HG02981 (cell line): Measurements from ENCODE around the gene SLC6A6.
"Not testable (repeated sequence)": the region's sequence is repeated elsewhere in the genome, so short reads cannot be mapped to it uniquely, and the experiment has no call there.

Experiments
- ATAC-seq: cut with Tn5 transposase; IDR thresholded peaks from one replicate; pipeline ENCODE4 v1.9.1; 2021; ENCODE audit warnings: mild to moderate bottlenecking, moderate library complexity; ENCODE audit not compliant: unreplicated experiment

SLC6A6 gene

GRCh38 chr3:14434126-14434497 is 31.7 kb downstream of the SLC6A6 start:
- no peak for ATAC-seq

DNA sequence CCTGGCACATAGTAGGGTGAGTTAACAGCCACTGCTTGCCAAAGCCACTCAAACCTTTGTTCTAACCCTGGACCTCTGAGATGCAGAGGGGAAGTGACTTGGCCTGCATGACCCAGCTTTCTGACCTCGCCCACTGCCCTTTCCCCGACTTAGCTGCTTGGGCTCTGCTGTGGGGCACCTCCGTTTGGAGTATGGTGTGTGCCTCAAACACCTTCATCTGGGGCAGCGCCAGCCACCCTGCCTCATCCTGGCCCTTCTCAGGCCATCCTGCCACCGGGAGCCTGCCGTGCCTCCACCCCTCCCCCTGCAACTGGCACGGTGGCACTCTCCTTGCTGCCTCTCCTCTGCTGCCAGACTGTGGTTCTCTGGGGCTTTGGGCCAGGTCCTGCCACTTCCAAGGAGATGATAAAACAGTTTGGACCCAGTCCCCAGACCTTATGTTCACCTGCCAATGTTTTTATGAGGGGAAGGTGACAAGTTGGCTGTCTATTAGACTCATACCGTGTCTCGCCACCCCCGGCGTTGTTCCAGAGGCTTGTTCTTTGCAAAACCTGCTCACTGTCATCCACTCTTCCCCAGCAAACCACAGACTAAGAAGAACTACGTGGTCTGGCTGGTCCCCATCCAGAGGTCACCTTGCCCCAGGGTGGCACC is 32.2 kb downstream of the SLC6A6 start:
- ATAC-seq: no peak

DNA sequence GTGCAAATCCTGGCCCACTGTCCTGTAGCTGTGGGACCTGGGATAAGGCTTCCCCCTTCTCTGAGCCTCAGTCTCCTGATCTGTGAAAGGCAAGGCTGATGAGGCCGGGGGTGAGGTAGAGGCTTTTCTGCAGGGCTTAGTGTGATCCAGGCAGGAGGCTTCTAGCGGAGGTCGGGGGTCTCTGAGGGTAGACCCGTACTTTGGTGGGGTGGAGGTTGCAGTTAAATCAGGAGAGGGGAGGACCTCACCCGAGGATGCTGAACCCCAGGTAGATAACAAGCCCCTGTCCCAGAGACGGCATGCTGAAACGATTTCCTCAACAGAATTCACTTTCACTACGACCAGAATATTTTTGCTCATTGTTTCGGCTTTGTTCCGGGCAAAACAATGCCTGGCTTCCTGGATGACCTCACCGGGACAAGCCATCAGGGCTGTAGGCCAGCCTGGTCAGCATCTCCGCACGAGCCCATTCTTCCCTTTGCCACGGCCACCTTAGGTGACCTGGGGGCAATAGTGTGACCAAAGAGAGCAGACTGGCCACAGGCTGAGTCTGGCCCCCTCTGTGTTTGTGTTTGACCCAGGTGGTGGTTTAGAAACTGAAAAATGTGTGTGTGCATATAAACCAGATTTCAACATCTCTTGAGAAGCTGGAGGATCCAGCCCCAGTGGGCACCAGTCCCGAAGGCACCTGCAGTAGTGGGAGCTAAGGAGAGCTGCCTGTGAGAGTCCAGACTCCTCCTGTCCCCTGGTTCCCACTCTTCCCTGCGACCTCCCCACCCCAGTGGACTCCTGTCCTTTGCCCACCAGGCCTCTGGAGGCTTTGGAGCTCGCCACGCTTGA is 33.0 kb downstream of the SLC6A6 start:
- no peak for ATAC-seq

DNA sequence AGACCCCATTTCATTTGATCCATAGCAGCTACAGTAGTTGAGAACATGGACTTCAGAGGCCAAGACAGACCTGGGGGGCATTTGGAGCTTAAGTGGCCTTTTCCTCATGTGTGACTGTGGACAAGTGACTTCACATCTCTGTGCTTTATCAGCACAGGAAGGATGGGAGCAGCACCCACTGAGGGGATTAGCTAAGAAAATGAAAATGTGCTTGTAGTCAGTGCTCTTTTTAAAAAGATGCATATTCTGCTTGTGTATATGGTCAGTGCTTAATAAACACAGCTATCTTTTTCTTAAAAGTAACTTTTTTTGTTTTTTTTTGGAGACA is 34.5 kb downstream of the SLC6A6 start:
- no peak for ATAC-seq

DNA sequence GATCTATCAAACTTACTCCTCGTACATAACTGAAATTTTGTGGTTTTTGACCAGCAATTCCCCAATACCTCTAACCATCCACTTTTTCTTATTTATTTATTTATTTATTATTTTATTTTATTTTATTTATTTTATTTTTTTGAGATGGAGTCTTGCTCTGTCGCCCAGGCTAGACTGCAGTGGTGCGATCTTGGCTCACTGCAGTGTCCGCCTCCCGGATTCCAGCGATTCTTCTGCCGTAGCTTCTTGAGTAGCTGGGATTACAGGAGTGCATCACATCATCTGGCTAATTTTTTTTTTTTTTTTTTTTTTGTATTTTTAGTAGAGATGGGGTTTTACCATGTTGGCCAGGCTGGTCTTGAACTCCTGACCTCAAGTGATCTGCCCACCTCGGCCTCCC is 35.3 kb downstream of the SLC6A6 start:
- ATAC-seq: not testable (repeated sequence)

DNA sequence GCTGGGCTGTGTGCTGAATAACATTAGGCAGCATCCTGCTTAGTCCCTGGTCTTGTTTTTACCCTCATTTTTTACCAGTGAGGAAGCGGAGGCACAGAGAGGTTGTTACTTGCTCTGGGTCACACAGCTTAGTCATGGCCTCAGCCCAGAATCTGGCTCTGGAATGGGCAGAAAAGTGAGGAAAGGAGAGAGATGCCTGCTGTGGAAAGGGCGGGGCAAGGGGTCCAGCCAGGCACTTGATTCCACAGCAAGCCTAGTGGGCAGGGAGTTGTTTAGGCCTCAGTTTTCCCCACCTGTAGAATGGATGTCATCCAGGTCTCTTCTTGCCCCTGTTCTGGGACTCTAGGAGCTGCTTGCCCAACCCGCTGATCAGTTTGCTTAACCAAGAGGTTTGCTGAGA is 35.9 kb downstream of the SLC6A6 start:
- no peak for ATAC-seq

DNA sequence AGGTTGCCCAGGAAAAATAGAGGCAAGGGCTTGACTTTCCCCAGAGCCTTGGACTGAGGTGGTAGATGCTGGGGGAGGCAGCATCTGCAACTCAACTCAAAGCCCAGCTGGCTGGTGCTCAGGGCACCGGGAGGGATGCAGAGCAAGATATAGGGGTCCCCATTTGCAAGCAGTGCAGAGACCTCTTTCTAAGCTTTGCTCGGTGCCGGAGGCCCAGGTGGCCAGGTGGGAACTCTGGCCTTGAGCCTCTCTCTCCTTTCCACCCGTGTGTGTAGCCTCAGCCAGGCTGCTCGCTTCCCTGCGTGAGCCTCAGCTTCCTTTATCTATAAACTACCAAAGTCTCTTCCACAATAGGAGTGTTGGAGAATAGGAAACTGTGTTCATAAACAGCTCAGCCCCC is 36.5 kb downstream of the SLC6A6 start:
- no peak for ATAC-seq

DNA sequence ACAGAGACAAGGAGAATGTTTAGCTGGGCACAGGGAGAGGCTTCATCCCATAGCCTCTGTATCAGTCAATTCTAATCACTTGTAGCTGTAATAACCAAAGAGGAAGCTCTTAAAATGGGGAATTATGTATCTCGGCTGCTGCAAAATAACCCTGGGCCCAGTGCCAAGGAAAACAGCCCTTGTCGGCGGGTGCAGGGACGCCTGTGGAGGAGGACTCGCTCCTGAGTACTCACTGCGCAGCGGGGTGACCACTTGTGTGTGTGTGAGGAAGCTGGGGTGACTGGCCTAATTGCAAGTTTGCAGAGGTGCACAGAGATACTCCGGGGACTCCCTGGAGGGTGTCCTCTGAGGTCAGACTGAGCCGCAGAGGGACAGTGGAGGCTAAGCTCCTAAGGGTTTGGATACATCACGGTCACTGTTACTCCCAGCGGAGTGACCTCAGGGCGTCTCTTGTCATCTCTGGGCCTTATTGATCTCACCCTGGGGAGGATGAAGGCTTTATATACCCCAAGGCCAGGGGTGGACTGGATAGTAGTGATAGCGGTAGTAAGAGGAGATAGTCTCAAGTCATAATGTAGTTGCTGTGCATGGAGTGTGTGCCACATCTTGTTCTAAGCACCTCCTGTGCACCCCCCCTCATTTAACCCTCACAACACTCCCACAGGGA is 37.2 kb downstream of the SLC6A6 start:
- ATAC-seq: no peak

DNA sequence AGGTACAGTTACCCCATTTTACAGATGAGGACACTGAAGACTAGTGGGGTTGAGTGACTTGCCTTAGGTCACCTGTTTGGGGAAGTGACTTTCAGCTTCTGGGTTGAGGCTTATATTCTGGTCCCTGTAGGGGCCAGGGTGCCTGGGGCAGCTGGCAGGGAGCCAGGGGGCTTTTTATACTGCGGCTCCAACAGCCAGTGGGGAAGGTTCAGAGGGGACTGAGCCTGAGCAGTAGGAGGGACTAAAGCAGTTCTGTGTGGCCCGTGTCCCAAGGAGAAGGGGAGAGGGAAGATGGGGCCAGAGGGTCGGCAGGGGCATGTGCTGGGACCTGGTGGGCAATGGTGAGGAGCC is 37.7 kb downstream of the SLC6A6 start:
- no peak for ATAC-seq

GRCh38 chr3:14440531-14441239 is 38.3 kb downstream of the SLC6A6 start:
- ATAC-seq: no peak

DNA sequence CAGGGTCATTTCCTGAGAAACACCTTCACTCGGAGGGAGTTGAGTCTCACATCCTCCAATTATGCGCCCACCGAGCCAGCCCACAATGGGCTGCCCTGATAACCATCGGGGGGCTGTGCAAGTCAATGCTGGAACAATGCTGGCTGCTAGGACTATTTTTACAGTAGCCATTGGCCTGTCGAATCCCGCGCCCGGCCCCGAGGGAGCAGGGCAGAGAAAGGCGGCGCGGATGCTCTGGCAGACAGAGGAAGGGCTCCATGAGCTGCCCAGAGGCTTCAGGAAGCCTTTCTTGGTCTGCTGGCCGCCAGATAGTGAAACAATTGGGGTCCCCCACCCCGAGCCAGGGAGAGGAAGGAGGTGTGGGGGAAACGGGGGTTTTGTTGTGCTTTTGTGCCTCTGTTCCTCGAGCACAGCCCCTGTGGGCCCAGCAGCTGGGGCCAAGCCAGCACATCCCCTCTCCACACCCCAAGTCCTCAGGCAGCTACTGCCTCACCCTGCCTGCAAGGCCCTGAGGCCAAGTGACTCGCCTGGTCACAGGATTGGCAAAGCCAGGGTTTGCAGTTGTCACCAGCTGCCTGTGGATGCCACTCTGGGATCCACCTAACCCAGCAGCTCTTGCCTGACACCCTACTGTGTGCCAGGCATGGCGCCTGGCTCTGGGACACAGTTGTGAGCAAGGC is 39.0 kb downstream of the SLC6A6 start:
- ATAC-seq: no peak

DNA sequence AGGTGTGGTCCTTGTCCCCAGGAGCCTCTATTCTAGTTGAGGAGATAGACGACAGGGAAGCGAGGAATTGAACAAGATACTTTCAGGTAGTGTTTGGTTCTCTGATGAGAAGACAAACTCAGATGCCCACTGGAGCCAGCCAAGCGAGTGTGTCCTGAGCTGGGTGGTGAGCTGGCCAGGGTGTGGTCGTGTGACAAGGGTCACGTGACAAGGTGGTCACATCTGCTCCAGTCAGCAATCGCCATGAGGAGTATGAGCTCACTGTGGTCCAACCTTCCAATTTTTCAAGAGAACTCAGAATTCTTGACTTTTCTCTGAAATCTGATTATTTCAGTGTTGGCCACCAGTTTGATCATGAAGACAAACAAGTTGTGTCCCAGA is 39.5 kb downstream of the SLC6A6 start:
- ATAC-seq: no peak

- no peak for ATAC-seq
Measured at GRCh38 chr3:14444380-14444779, 42.0 kb downstream of the SLC6A6 start.

DNA sequence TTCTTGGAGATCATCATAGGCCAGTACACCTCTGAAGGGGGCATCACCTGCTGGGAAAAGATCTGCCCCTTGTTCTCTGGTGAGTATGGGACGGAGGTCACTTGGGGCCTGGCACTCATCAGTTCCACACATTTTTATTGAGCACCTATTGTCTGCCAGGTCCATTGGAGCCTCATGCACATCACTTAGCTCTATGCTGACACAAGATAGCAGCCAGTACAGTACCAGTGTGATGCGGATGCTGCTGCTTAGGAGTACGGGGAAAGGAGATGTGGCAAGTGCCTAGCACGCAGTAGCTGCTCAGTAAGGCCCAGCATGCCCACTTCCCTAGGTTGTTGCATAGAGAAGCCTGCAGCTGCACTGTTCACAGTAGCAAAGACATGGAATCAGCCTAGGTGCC is 43.4 kb downstream of the SLC6A6 start:
- ATAC-seq: no peak

GRCh38 chr3:14446988-14447570 is 44.7 kb downstream of the SLC6A6 start:
- ATAC-seq: no peak

DNA sequence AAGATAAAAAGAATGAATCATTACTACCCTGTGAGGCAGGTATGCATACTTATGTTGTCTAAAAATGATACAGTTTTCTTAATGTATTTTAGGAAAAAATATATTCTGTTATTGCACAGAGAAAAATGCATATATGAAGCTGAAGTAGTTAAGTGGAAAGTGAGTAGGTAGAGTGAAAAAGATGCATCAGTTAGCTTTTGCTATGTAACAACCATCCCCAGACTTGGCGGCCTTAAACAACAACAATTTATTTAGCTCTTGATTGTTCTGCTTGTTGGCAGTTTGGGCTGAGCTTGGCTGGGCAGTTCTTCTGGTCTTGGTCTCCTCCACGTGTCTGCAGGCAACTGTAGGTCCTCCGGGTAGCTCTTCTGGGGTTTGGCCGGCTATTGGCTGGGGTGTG is 45.7 kb downstream of the SLC6A6 start:
- no peak for ATAC-seq

DNA sequence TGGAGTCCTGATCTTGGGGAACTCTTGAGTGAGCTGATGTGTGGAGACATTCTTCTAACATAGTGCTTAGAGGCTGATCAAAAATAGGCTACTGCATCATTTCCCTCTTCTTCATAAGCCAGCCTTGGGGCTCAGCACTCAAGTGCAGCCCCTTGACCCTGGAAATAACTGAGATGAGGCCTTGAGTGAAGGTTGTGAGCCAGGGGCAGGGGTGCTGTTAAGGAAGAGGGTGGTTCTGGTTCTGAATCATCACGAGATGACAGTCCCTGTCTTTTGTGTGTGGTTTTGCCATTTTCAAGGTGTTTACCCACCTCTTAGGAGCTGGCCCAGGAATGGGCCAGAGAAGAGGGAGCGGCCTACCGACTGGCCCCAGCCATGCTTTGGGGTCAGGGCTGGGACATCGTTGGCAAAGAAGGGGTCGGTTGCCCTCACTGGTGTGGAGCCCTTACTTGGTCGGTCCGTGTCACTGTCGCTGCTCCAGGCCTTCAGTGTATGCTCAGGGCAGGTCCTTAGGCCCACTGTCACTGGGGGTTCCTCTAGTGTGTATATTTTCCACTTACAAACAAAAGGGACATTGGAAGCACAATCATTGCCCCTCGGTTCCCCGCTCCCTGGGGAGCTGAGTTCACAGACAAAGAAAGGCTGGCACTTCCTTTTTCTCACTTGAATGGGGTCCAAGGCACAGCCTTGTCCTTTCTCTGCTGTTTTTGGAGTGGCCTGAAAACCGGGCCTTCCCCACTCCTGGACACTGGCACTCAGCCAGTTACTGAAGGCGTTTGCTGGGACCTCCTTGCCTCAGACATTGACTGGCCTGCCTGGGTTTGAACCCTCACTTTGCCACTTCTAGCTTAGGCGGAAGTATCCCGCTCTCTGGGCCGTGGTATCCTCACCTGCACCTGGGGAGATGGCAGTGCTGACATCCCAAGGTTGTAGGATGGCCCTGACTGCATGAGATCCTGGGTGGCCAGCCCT is 46.6 kb downstream of the SLC6A6 start:
- ATAC-seq: no peak

GRCh38 chr3:14450506-14450905 is 48.1 kb downstream of the SLC6A6 start:
- ATAC-seq: no peak

DNA sequence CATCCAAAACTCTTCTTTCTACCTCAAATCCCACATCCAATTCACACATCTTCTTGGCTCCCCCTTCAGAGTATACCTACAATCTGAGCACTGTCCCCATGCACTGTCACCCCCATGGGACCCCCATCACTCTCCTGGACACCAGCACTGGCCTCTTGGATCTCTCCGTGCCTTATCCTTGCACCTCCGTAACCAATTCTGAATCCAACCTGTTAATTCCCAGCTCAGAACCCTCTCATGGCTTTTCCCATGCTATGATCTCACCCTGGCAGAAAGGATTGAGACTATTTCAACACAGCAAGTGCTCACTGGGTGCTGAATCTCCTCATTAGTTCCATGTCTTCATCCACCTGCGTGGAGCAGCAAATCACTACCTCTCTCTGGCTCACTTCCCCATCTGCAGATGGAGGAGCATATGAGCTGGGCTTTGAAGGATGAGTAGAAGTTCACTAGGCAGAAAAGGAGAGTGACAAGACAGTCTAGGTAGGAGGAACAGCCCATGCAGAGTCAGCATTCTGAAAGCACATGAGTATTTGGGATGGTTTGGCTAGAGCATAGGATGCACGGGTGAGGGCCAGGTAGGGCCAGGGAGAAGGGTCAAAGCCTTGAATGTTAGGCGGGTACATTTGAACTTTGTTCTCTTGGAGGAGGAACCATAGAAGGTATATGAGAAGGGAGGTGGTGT is 48.7 kb downstream of the SLC6A6 start:
- ATAC-seq: no peak
